NCI-H146 treated with DMSO at 0.1 percent for 48 hours (cell line): ENCODE measurements around the gene GRID2IP.

Source experiments
- DNase-seq: peaks from one replicate; lab custom pipeline; 2025; ENCODE audit not compliant: unreplicated experiment; lab: John Stamatoyannopoulos, UW

Gene GRID2IP

GRCh38 chr7:6528401-6529130 is 22.7 kb downstream of the GRID2IP start:
- DNase-seq, result no peak

DNA sequence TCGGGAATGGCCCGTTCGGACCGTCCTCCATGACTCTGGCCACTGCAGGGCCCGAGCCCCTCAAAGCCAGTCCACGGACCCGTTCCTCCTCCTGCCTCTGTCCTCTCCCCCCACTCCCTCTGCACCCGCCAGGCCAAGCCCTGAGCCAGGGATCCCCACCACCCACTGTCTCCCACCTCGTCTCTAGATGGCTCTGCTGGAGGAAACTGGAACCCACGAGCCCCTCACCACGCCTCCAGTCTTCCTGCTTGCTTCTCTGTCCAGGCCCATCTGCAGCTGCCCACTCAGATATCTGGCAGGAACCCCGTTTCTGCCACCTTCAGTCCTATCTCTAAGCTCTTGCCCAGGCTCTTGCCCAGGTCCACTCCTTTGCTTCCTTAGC is 24.3 kb downstream of the GRID2IP start:
- no peak for DNase-seq

DNA sequence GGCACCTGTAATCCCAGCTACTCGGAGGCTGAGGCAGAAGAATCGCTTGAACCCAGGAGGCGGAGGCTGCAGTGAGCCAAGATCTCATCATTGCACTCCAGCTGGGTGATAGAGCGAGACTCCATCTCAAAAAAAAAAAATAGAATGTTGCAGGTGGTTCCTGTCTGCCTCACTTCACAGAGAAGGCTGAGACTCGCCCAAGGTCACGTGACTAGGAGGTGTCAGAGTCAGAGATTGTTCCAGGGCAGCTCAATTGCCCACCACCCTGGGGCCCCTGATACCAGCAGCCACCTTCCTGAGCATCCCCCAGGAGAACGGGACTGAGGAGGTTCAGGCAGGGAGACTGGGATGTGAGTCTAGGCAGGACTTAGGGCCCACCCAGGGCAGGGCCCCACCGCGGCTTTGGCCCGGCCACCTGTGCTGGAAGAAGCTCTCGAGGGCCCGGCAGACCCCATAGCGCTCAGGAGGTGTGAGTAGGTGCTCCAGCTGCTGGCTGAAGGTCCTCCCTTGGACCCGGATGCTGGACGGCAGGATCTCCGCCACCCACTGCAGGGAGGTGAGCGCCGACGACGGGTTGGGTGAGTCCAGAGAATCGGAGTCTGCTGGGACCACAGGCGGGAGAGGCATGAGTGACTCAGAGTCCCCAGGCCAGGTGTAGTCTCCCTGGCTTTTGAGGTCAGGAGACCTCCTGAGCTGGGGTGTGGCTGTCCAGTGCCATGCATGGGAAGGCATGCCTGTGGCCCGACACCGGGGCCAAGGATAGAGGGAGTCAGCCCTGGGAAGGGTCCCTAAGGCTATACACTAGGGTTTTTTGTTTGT is 30.9 kb downstream of the GRID2IP start:
- no peak for DNase-seq

GRCh38 chr7:6516387-6516983 is 34.8 kb downstream of the GRID2IP start:
- peak; percentile 65 for DNase-seq

GRCh38 chr7:6513541-6513940 is 37.7 kb downstream of the GRID2IP start:
- DNase-seq, result no peak

DNA sequence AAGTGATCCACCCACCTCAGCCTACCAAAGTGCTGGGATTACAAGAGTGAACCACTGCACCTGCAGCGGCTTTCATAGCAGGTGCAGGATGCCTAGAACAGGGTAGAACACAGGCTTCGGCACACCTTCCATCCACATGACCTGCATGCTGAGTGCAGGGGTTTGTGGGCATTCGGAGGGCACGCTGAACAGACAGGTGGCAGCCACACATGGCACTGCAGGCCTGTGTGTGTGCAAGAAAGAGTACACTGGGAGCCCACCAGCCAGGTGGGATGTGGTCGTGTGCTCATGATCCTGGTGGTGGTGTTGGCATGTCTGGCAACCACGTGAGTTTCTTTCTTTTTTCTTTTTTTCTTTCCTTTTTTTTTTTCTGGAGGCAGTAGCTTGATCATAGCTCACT is 38.4 kb downstream of the GRID2IP start:
- no peak for DNase-seq

DNA sequence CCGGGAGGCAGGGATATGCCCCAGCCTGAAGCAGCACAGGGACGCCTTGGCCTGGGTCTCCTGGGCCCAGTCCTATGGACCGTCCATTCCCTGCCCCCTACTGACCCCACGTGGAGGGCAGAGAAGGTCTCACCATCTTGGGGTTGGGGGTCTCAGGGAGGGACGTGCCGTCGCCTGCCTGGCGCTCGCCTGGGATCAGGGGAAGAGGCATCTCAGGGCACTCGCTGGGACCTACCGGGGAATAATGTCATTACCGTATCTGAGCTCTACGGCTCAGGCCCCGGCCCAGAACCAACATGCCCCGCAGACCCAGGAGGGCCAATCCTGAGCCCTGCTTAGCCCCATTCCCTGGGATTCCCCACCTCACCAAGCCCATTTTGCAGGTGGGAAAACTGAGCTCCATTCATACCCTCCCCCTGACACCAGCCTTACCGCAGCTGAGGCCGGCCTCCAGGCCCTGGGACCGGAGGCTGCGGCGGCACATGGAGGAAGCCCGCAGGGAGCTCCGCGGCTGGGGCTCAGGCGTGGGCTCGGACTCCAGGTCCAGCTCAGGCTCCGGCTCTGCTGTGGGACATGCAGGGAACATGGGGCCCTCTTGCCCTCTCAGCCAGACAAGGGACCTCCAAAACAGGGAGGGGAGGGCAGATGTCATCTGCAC is 40.7 kb downstream of the GRID2IP start:
- no peak for DNase-seq

- DNase-seq, result no peak
These were observed 42.3 kb downstream of the GRID2IP start for GRCh38 chr7:6508950-6509349.

- DNase-seq, result no peak
These were observed 42.7 kb downstream of the GRID2IP start for GRCh38 chr7:6508539-6508938.

DNA sequence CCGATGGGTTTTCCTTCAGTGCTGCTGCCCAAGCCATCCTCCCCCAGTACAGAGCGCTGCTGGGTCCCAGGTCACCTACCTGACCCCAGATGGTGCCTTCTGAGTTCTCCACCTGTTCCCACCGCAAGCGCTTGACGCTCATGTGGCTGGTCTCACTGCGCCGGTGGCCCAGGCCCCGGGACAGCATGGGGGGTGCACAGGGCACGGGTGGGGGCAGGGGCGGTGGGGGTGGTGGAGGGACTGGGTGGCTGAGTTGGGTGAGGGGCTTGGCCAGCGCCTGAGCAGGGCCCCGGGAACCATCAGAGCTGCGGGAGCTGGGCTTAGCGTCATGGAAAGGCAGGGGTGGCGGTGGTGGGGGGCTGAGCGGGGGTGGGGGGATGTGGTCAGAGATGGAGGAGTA is 43.4 kb downstream of the GRID2IP start:
- no peak for DNase-seq

DNA sequence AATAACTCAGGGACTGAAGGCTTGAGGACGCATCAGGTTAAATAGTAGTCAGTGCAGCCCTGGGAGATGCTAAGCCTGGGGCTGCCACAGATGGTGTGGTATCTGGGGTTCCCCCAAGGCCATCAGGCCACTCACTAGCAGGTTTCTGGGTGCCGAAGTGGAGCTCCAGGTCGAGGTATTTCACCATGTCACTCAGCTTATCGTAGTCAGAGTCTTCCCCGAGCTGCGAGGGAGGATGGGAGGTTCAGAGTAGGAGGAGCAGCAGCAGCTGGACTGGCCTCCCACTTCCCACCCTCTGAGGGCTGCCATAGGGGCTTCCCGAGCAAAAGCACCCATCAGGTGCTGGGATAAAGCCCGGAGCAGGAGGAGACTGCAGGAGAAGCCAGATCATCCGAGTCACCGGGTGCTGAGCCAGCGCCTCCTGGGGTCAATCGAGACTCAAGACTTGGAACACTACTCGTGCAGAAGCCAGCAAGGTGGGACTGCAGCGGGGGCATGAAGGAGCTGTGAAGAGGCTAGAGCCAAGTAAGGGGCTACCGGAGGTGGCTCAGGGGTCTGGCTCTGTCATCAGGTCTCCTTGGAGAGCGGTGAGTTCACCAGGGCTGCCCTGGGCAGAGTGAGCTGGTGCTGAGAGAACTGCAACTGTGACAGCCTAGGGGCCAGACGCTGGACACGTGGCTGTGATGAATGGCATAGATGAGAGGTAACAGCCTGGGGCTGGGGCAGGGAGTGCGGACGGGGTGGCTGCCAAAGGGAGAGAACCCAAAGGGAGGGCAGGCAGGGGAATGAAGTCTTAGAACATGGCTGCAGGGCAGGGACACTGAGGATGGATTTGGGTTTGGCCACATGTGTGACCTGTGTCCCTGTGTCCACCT is 45.3 kb downstream of the GRID2IP start:
- no peak for DNase-seq

GRCh38 chr7:6504996-6505395 is 46.3 kb downstream of the GRID2IP start:
- no peak for DNase-seq

DNA sequence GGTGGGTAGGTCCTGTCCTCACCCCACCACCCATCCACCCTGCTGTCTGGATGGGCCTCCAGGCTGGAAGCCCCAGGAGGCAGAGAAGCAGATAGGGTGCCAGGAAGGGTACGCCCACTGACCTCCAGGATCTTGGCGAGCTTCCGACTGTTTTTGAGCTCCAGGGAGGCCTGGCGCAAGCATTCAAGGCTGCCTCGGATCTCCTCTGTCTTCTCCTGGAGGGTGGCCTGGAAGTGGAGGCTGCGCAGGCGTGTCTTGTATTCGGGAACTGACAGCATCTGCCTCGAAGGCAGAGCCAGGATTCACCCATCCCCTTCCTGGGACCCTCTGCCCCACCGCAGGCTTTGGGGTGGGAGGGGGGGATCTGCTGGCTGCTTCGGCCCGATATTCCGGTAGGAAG is 48.4 kb downstream of the GRID2IP start:
- DNase-seq, result no peak

DNA sequence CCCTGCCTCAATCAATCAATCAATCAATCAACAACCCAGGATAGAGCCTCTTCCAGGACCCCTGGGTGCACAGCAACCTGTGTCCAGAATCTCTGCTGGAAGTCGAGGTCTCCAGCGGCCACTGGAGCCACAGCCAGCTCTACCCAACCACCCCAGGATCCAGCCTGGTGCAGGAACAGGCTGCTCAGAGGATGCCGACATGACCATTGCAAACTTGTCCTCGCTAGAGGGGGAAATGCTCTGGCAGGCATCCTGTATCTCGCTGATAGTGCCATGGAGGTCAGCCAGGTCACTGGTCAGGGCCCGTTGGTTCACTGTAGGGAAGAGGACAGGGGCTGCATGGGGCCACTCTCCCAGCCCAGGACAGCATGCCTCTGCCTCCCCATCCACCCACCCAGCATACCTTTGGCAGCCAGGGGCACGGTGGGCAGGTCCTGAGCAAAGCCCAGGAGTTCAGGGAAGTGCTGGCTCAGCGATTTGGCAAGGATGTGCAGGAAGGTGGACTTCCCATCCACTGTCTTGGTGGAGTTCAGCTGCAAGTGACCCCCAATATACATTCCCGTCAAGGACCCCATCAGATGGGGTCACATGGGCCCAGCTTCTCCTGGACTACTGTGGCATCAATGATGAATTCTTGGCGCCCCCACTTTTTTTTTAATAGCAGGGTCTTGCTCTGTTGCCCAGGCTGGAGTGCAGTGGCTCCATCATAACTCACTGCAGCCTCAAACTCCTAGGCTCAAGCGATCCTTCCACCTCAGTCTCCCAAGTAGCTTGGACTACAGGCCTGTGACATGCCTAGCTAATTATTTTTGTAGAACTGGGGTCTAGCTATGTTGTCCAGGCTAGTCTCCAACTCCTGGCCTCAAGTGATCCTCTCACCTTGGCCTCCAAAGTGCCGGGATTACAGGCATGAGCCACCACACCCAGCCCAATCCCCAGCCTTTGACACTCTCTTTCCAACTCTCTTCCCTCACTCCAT is 49.4 kb downstream of the GRID2IP start:
- DNase-seq, result no peak

DNA sequence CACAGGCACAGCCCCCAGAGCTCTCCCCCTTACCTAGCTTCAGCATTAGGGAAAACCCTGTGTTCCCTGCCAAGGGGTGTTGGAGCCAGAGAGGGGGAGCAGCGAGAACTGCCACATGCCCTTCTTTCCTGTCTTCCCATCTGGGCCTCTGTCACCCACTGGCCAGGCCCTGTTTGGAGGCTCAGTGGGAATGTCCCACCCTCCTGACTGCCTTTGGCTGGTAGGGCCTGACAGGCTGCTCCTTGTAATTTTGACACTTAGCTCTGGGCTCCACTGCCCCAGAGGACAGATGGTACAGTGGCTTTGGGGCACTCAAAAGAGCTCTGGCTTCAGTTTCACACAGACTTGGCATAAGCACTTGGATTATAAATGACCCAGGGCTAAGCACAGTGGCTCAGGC is 50.6 kb downstream of the GRID2IP start:
- no peak for DNase-seq

GRCh38 chr7:6497994-6498393 is 53.3 kb downstream of the GRID2IP start:
- no peak for DNase-seq

- DNase-seq, result no peak
These were observed 53.7 kb downstream of the GRID2IP start for GRCh38 chr7:6497637-6497905.

DNA sequence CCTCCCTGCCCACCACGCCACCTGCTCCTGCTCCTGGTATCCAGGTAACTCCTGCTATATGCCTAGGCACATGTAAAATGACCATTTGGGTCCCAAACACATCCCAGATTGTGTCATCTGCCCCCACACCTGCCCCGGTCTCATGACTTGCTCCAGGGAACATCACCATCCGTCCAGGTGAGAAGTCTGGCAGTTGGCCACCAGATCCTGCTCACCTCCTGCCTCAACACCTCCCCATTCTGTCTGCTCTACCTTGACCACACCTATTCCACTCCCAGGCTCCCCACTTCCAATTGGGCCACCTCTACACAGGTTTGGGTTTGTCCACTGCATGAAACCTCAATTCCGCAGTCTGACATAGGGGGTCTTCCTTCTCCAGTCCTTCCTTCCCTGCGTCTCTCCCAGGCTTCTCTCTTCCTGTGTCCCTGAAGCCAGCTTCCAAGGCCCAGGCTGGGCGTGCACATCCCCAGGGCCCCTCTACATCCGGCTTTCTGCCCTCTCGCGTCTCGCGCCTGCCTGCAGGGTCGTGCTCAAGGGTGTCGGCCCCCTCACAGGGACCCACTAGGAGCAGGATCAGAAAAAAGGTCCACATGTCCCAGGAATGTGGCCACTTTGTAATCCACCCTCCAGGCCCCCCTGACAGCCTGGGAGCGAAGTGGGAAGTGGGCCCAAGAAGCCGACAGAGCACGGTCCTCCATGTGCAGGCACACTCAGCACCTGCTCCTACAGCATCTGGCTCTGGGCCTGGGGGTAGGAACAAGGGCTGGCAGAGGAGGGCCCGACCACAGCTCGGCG is 54.2 kb downstream of the GRID2IP start:
- DNase-seq, result no peak
